A549 treated with ZK216348 at 1 μM for 4 hours (cell line): ENCODE measurements around the gene ZNF580. TPM values are rescaled to one million over a fixed set of nuclear protein-coding genes. Genes with fewer than 3 reads are reported as not detected.

Experiments
- total RNA-seq: library from RNA; stranded (reverse); fragments of 200-300 nt; extraction: Qiagen RNA extraction; gene quantifications from 5 replicates; pipeline ENCODE4 v1.2.3, GENCODE V29; 2022; ENCODE audit warnings: low read depth

ZNF580 gene
- 28.5 to 56.8 TPM (median 53.1 TPM) in 5 replicates for total RNA-seq

GRCh38 chr19:55640577-55641425, at the start of gene ZNF580:
ZNF580 (plus strand) TSS chr19:55641002; CDS start chr19:55642509, 1,507 bp downstream.

GRCh38 chr19:55599468-55599841, 41.3 kb upstream of the ZNF580 start, which contains the start of gene FIZ1:
FIZ1 (minus strand) TSS chr19:55599517; CDS start chr19:55597865, 1,652 bp downstream.

GRCh38 chr19:55599842-55600661, 40.8 kb upstream of the ZNF580 start, which contains the start of gene ZNF524:
ZNF524 (plus strand) TSS chr19:55600288; CDS start chr19:55602113, 1,825 bp downstream.

GRCh38 chr19:55605637-55606470, 34.9 kb upstream of the ZNF580 start, which contains the start of gene ZNF865:
ZNF865 (plus strand) TSS chr19:55605647; CDS start chr19:55613619, 7,972 bp downstream.

GRCh38 chr19:55624109-55625003, 16.4 kb upstream of the ZNF580 start, which contains the start of gene ZNF784:
ZNF784 (minus strand) TSS chr19:55624566; CDS start chr19:55624561, 5 bp downstream.

GRCh38 chr19:55643003-55643886, 2.4 kb downstream of the ZNF580 start, which contains the start of gene ZNF581:
ZNF581 (plus strand) TSS chr19:55643649; CDS start chr19:55644572, 923 bp downstream.

GRCh38 chr19:55647732-55648584, 7.2 kb downstream of the ZNF580 start, which contains the start of gene CCDC106:
CCDC106 (plus strand) TSS chr19:55648212; CDS start chr19:55649047, 835 bp downstream.

GRCh38 chr19:55654868-55655647, 14.3 kb downstream of the ZNF580 start, which contains the start of gene U2AF2:
U2AF2 (plus strand) TSS chr19:55655035; CDS start chr19:55655105, 70 bp downstream.

GRCh38 chr19:55674841-55675660, 34.2 kb downstream of the ZNF580 start, which contains the start of gene EPN1:
EPN1 (plus strand) TSS chr19:55675226; CDS start chr19:55678628, 3,402 bp downstream.

Other genes starting within 250 kb of the ZNF580 start
- gene UBE2S, start 233.2 kb upstream of the ZNF580 start, total RNA-seq, result 317 to 626 TPM (median 479 TPM) in 5 replicates
- gene SHISA7, start 197.7 kb upstream of the ZNF580 start, total RNA-seq, result not detected in 5 replicates
- 36.3 to 64.0 TPM (median 58.6 TPM) in 5 replicates for gene ISOC2, start 179.4 kb upstream of the ZNF580 start, total RNA-seq
- not detected in 5 replicates for gene C19orf85, start 176.3 kb upstream of the ZNF580 start, total RNA-seq
- gene ZNF628, start 164.4 kb upstream of the ZNF580 start, total RNA-seq, result 2.7 to 8.8 TPM (median 6.9 TPM) in 5 replicates
- 32.8 to 59.9 TPM (median 49.9 TPM) in 5 replicates for gene NAT14, start 155.8 kb upstream of the ZNF580 start, total RNA-seq
- gene SSC5D, start 152.6 kb upstream of the ZNF580 start, total RNA-seq, result 0.69 to 1.2 TPM (median 0.82 TPM) in 5 replicates
- gene SBK2, start 103.9 kb upstream of the ZNF580 start, total RNA-seq, result 0.61 to 2.5 TPM (median 2.0 TPM) in 5 replicates
- gene SBK3, start 95.5 kb upstream of the ZNF580 start, total RNA-seq, result 0.44 to 1.5 TPM (median 1.5 TPM) in 5 replicates
- 14.9 to 40.1 TPM (median 32.3 TPM) in 5 replicates for gene ZNF579, start 60.2 kb upstream of the ZNF580 start, total RNA-seq
- gene FIZ1, start 41.5 kb upstream of the ZNF580 start, total RNA-seq, result 17.5 to 25.7 TPM (median 24.4 TPM) in 5 replicates
- 5.5 to 21.0 TPM (median 18.9 TPM) in 5 replicates for gene ZNF524, start 40.7 kb upstream of the ZNF580 start, total RNA-seq
- 5.4 to 14.2 TPM (median 13.0 TPM) in 5 replicates for gene ZNF865, start 35.4 kb upstream of the ZNF580 start, total RNA-seq
- 4.2 to 6.8 TPM (median 6.3 TPM) in 5 replicates for gene ZNF784, start 16.4 kb upstream of the ZNF580 start, total RNA-seq
- 30.4 to 50.5 TPM (median 46.8 TPM) in 5 replicates for gene ZNF581, start 2.6 kb downstream of the ZNF580 start, total RNA-seq
- gene CCDC106, start 7.2 kb downstream of the ZNF580 start, total RNA-seq, result 12.8 to 19.3 TPM (median 18.8 TPM) in 5 replicates
- gene U2AF2, start 14.0 kb downstream of the ZNF580 start, total RNA-seq, result 185 to 322 TPM (median 309 TPM) in 5 replicates
- gene EPN1, start 34.2 kb downstream of the ZNF580 start, total RNA-seq, result 96.1 to 229 TPM (median 208 TPM) in 5 replicates
- gene NLRP9, start 97.4 kb downstream of the ZNF580 start, total RNA-seq, result not detected in 5 replicates
- gene RFPL4A, start 118.1 kb downstream of the ZNF580 start, total RNA-seq, result 0.28 to 1.1 TPM (median 0.51 TPM) in 4 of 5 replicates, not detected in the other
- not detected in 5 replicates for gene RFPL4AL1, start 128.1 kb downstream of the ZNF580 start, total RNA-seq
- 0.05 to 0.06 TPM in 2 of 5 replicates, not detected in the others for gene NLRP11, start 191.0 kb downstream of the ZNF580 start, total RNA-seq
- not detected in 5 replicates for gene NLRP4, start 195.5 kb downstream of the ZNF580 start, total RNA-seq